Left lung (tissue), 10 donors: ENCODE results near the gene CPNE4. TPM values are rescaled to one million over a fixed set of nuclear protein-coding genes. Genes with fewer than 3 reads are reported as not detected.
A peak's percentile ranks its signal among the peaks of the same experiment; 100 is the strongest.
"Not testable (repeated sequence)": the region's sequence is repeated elsewhere in the genome, so short reads cannot be mapped to it uniquely, and the experiment has no call there.

Experiments used
- ATAC-seq: fragments of 200-7000 bp; cut with Tn5 transposase; one replicate; pipeline ENCODE4 v1.9.1; 2020; ENCODE audit warnings: moderate library complexity
- DNase-seq, 4 donors: peaks; one replicate each; pipeline ENCODE4 v3.0.0-alpha.2; 2013 to 2020
- H3K27ac ChIP-seq, 2 donors: fragments of 200-600 bp; sonication (generic) in 1 of 2; one replicate each; pipeline versions ENCODE4 v1.5.0 to v1.8.0; 2020 to 2021
- H3K27me3 ChIP-seq, 2 donors: fragments of 200-600 bp; sonication (generic) in 1 of 2; one replicate each; pipeline versions ENCODE4 v1.5.0 to v1.8.0; 2020 to 2021
- H3K36me3 ChIP-seq, 2 donors: fragments of 200-600 bp; sonication (generic) in 1 of 2; one replicate each; pipeline versions ENCODE4 v1.5.0 to v1.8.0; 2020 to 2021
- H3K4me1 ChIP-seq, 2 donors: fragments of 200-600 bp; one replicate each; pipeline ENCODE4 v1.8.0; 2021
- H3K4me3 ChIP-seq, 2 donors: fragments of 200-600 bp; sonication (generic) in 1 of 2; one replicate each; pipeline versions ENCODE4 v1.5.0 to v1.8.0; 2020 to 2021; ENCODE audit warnings: mild to moderate bottlenecking in 1 of 2
- H3K9me3 ChIP-seq, 2 donors: fragments of 200-600 bp; sonication (generic) in 1 of 2; one replicate each; pipeline versions ENCODE4 v1.5.0 to v1.8.0; 2020 to 2021
- CTCF ChIP-seq, 2 donors: fragments of 200-600 bp; sonication (generic) in 1 of 2; IDR thresholded peaks; one replicate each; pipeline versions ENCODE4 v1.5.0 to v1.8.0; 2021; ENCODE audit warnings: antibody characterized with exemption in 2 of 2
- intact Hi-C, 2 donors: fragments of 100-400 bp; cut with DNase I; formaldehyde crosslinking; loops; one replicate each; pipeline versions ENCODE4 v1.11.2 to v1.14.2; 2022
- polyA plus RNA-seq, 6 donors: library from polyadenylated mRNA; unstranded; fragments of 120-200 nt; gene quantifications; one replicate each; pipeline ENCODE4 v1.2.1, GENCODE V29; 2013; ENCODE audit not compliant: insufficient read length in 6 of 6
- total RNA-seq, 2 donors: library from RNA; stranded (reverse); fragmentation: NEBNext Ultra II Directional; extraction: Animal tissue kit (Norgen Biotek cat#: 25700); gene quantifications; one replicate each; pipeline ENCODE4 v1.2.1, GENCODE V29; 2021
- donor health status: DM: no; HTN: yes; CAD: no.
- donor health status: DM: no; HTN: no; CAD: no.

Gene CPNE4
- total and polyA plus RNA-seq, 8 donors, result 0.24 to 2.1 (median 0.85) TPM

GRCh38 chr3:132047209-132047608 is 12.4 kb upstream of the CPNE4 start:
- no peak for TF ChIP-seq CTCF (IDR thresholded peaks at IDR 0.05)
- no peak overlapping the region for H3K27ac ChIP-seq
- no peak overlapping the region for H3K4me3 ChIP-seq
- no peaks in the 10 kb centered on the region for H3K9me3 ChIP-seq
- H3K4me1 ChIP-seq, result no peaks in the 10 kb centered on the region
- DNase-seq (no peak), ATAC-seq (no peak)
- H3K36me3 ChIP-seq, result no peaks in the 10 kb centered on the region
- intact Hi-C loops, result no loop called here
- H3K27me3 ChIP-seq, result no peaks in the 10 kb centered on the region

- ATAC-seq, DNase-seq, intact Hi-C loops, H3K36me3 ChIP-seq, H3K4me1 ChIP-seq, H3K27me3 ChIP-seq, H3K9me3 ChIP-seq, H3K27ac ChIP-seq, H3K4me3 ChIP-seq: not testable (repeated sequence)
Measured at GRCh38 chr3:132044874-132045273, 10.1 kb upstream of the CPNE4 start.

- Histone ChIP-seq H3K9me3 (no peaks in the 10 kb centered on the region), H3K27me3 (peaks cover 0 to 16% of the 10 kb centered on the region in 2 donors), H3K4me3 (no peak overlapping the region), H3K27ac (no peak overlapping the region), H3K36me3 (no peaks in the 10 kb centered on the region), H3K4me1 (no peaks in the 10 kb centered on the region)
- ATAC-seq (no peak), DNase-seq (no peak)
- intact Hi-C loops, result no loop called here
- no peak for TF ChIP-seq CTCF (IDR thresholded peaks at IDR 0.05)
Measured at GRCh38 chr3:132042681-132043080, 7.9 kb upstream of the CPNE4 start.

- intact Hi-C loops, result no loop called here
- ATAC-seq (peak; percentile 33), DNase-seq (no peak)
- Histone ChIP-seq H3K9me3 (no peaks in the 10 kb centered on the region), H3K27ac (no peak overlapping the region), H3K4me3 (no peak overlapping the region), H3K4me1 (peaks cover 0 to 4% of the 10 kb centered on the region in 2 donors), H3K36me3 (no peaks in the 10 kb centered on the region), H3K27me3 (peaks cover 32 to 60% of the 10 kb centered on the region in 2 donors)
- TF ChIP-seq CTCF (IDR thresholded peaks at IDR 0.05), result peak in 1 of 2 donors; percentile 32
Measured at GRCh38 chr3:132038198-132038825, 3.5 kb upstream of the CPNE4 start.

GRCh38 chr3:132037581-132037980 is 2.8 kb upstream of the CPNE4 start:
- intact Hi-C loops, result no loop called here
- Histone ChIP-seq H3K27me3 (peaks cover 36 to 67% of the 10 kb centered on the region in 2 donors), H3K4me3 (no peak overlapping the region), H3K36me3 (no peaks in the 10 kb centered on the region), H3K27ac (no peak overlapping the region), H3K9me3 (no peaks in the 10 kb centered on the region), H3K4me1 (peaks cover 0 to 4% of the 10 kb centered on the region in 2 donors)
- ATAC-seq (no peak), DNase-seq (no peak)
- no peak for TF ChIP-seq CTCF (IDR thresholded peaks at IDR 0.05)

GRCh38 chr3:132037056-132037455 is 2.2 kb upstream of the CPNE4 start:
- TF ChIP-seq CTCF (IDR thresholded peaks at IDR 0.05), result no peak
- Histone ChIP-seq H3K4me1 (peaks cover 0 to 4% of the 10 kb centered on the region in 2 donors), H3K36me3 (no peaks in the 10 kb centered on the region), H3K4me3 (no peak overlapping the region), H3K9me3 (no peaks in the 10 kb centered on the region), H3K27ac (no peak overlapping the region), H3K27me3 (peaks cover 36 to 72% of the 10 kb centered on the region in 2 donors)
- DNase-seq (no peak), ATAC-seq (no peak)
- intact Hi-C loops, result no loop called here
